GM19025 (cell line): ENCODE data around the gene MUS81.

Experiments
- ATAC-seq: cut with Tn5 transposase; IDR thresholded peaks from one replicate; pipeline ENCODE4 v1.9.1; 2021; ENCODE audit warnings: mild to moderate bottlenecking, low read depth, moderate library complexity; ENCODE audit not compliant: unreplicated experiment

The MUS81 gene

GRCh38 chr11:65859095-65859811, 980 bp upstream of the MUS81 start:
- peak; percentile 44 for ATAC-seq

- no peak for ATAC-seq
Observed at GRCh38 chr11:65859812-65860277, 388 bp upstream of the MUS81 start.

GRCh38 chr11:65861165-65861505, 902 bp downstream of the MUS81 start:
- no peak for ATAC-seq

GRCh38 chr11:65861533-65862183, 1.4 kb downstream of the MUS81 start:
- no peak for ATAC-seq

GRCh38 chr11:65862191-65862735, 2.0 kb downstream of the MUS81 start:
- no peak for ATAC-seq

GRCh38 chr11:65862941-65863888, 3.0 kb downstream of the MUS81 start:
- no peak for ATAC-seq

- ATAC-seq, result no peak
Observed at GRCh38 chr11:65863889-65864705, 3.9 kb downstream of the MUS81 start.

- no peak for ATAC-seq
Observed at GRCh38 chr11:65864706-65865471, 4.7 kb downstream of the MUS81 start.

GRCh38 chr11:65865550-65866172, 5.4 kb downstream of the MUS81 start:
- no peak for ATAC-seq

- ATAC-seq, result no peak
Observed at GRCh38 chr11:65866509-65867283, 6.5 kb downstream of the MUS81 start.

GRCh38 chr11:65867284-65868071, 7.2 kb downstream of the MUS81 start:
- no peak for ATAC-seq

- ATAC-seq, result no peak
Observed at GRCh38 chr11:65868076-65868667, 7.9 kb downstream of the MUS81 start.

GRCh38 chr11:65868907-65869306, 8.7 kb downstream of the MUS81 start:
- ATAC-seq, result no peak

GRCh38 chr11:65869643-65870306, 9.5 kb downstream of the MUS81 start:
- no peak for ATAC-seq

- ATAC-seq, result no peak
Observed at GRCh38 chr11:65870307-65870658, 10.1 kb downstream of the MUS81 start.
